ENCODE measurements around the gene SPECC1L. TPM values are rescaled to one million over a fixed set of nuclear protein-coding genes. Genes with fewer than 3 reads are reported as not detected.

SPECC1L gene
- total and polyA plus RNA-seq, 2 of the 8 experiments (the other 6 are each of a cell fraction or from before 2014, with no cell fraction given), result 15.7 to 61.6 TPM

GRCh38 chr22:24445481-24446259, 175.0 kb downstream of the SPECC1L start:
- no peaks in the 10 kb centered on the region for H4K20me1 ChIP-seq (replicated peaks in 1 of 2; ENCODE audit: control insufficient read depth in 1 of 2, insufficient read depth in 2 of 2, low read length in 2 of 2)
- H3K9me3 ChIP-seq (ENCODE audit: insufficient read depth in 2 of 2, low read depth in 1 of 2, low read length in 1 of 2), result no peaks in the 10 kb centered on the region
- no peak overlapping the region for H3K14ac ChIP-seq (ENCODE audit: insufficient read length)
- no peaks in the 10 kb centered on the region for H3K79me2 ChIP-seq (ENCODE audit: control insufficient read depth in 1 of 2, insufficient read depth in 2 of 2, low read length in 2 of 2)
- no peaks in the 10 kb centered on the region for H3K23me2 ChIP-seq (ENCODE audit: low read depth, low read length)
- H3K79me1 ChIP-seq (ENCODE audit: low read depth, low read length), result no peaks in the 10 kb centered on the region
- no peak overlapping the region for H3K9ac ChIP-seq (replicated peaks in 1 of 4; ENCODE audit: extremely low read depth in 1 of 4, low read depth in 3 of 4, low read length in 3 of 4)
- peaks cover 0 to 7% (median 5%) of the 10 kb centered on the region in 4 experiments; a peak in 4 of 7 replicates for H3K4me1 ChIP-seq (replicated peaks in 1 of 4; ENCODE audit: control insufficient read depth in 3 of 4, insufficient read depth in 4 of 4, low read length in 3 of 4)
- no peak overlapping the region for H2BK120ac ChIP-seq (replicated peaks; ENCODE audit: low read depth, low read length)
- peak overlapping the region; percentile 53; the same call in 1 of the 2 replicates for H3K18ac ChIP-seq (ENCODE audit: extremely low read depth, low read length)
- no peaks in the 10 kb centered on the region; a peak in 1 of 7 replicates for H3K27me3 ChIP-seq (replicated peaks in 1 of 4; ENCODE audit: control insufficient read depth in 3 of 4, extremely low read depth in 1 of 4, insufficient read depth in 3 of 4, low read length in 3 of 4)
- no peak overlapping the region for H2BK12ac ChIP-seq (ENCODE audit: low read depth, low read length)
- no peak overlapping the region for H3K27ac ChIP-seq (ENCODE audit: low read depth, low read length)
- no peak overlapping the region for H3K4me2 ChIP-seq (ENCODE audit: insufficient read depth in 1 of 2, low read depth in 2 of 2, low read length in 2 of 2)
- no peak overlapping the region for H2AFZ ChIP-seq (ENCODE audit: low read length)
- no peak overlapping the region; the same call in 1 of the 2 replicates for H2AK5ac ChIP-seq (ENCODE audit: low read depth, low read length)
- H2BK5ac ChIP-seq (ENCODE audit: low read depth, low read length), result no peak overlapping the region
- no peak overlapping the region for H4K5ac ChIP-seq (ENCODE audit: insufficient read length, low read depth, low read length)
- no peak overlapping the region for H3K56ac ChIP-seq (replicated peaks; ENCODE audit: insufficient read length, low read depth, low read length)
- ChIA-PET CTCF (ENCODE audit: partially characterized antibody) (interaction anchor here (1.0 to 2.4 kb wide), 8 partner anchors 10 to 76 kb away, joined by 3 to 8 read pairs (median 4); no protein-coding TSS in a partner anchor), POLR2A (ENCODE audit: partially characterized antibody) (interaction anchor here (0.9 kb wide), 1 partner anchor 12 kb away, joined by 3 read pairs; no protein-coding TSS in a partner anchor)
- no peak overlapping the region for H4K8ac ChIP-seq (ENCODE audit: extremely low read depth, insufficient read depth, low read length)
- no peaks in the 10 kb centered on the region for H3K36me3 ChIP-seq (ENCODE audit: control insufficient read depth in 2 of 4, insufficient read depth in 4 of 4, low read length in 3 of 4)
- no peak overlapping the region for H3K23ac ChIP-seq (ENCODE audit: insufficient read length)
- FAIRE-seq (no peak), DNase-seq (ENCODE audit: low read depth in 1 of 2, low spot score in 2 of 2) (no peak)
- no peak overlapping the region for H3K4ac ChIP-seq (replicated peaks; ENCODE audit: insufficient read length, low read depth, low read length)
- 78% methylated on average over 11 of the region's 11 CpGs; no CpG with 5 or more reads in 1 of the 2 experiments for WGBS, 2 experiments (ENCODE audit: extremely low coverage in 1 of 2, insufficient coverage in 1 of 2, insufficient read length in 1 of 2, insufficient replicate concordance in 2 of 2, low coverage in 1 of 2, low lambda C conversion rate in 2 of 2, missing lambda C conversion rate in 1 of 2)
- no peak overlapping the region for H2BK15ac ChIP-seq (ENCODE audit: low read length)
- no peak overlapping the region for H3K4me3 ChIP-seq (ENCODE audit: extremely low read depth in 1 of 4, insufficient read depth in 2 of 4, low read depth in 3 of 4, low read length in 4 of 4)
- 0 out of 2 replicates have a peak overlapping the region, but pooled peaks have one; percentile 32 for H2BK20ac ChIP-seq (ENCODE audit: low read length)
- H4K91ac ChIP-seq (replicated peaks; ENCODE audit: insufficient read length, low read length), result no peak overlapping the region
- TF ChIP-seq EGR1 (IDR thresholded peaks at IDR 0.05; ENCODE audit: borderline replicate concordance, low read depth, low read length) (no peak), MAX (IDR thresholded peaks at IDR 0.05) (no peak), KDM5A (IDR thresholded peaks at IDR 0.05; ENCODE audit: low read length) (no peak), TAF7 (optimal IDR thresholded peaks at IDR 0.05; ENCODE audit: borderline replicate concordance, low read depth, low read length) (no peak), BACH1 (IDR thresholded peaks at IDR 0.05; ENCODE audit: low read length) (no peak), JUN (IDR thresholded peaks at IDR 0.05; ENCODE audit: low read depth, low read length) (no peak)
